ENCODE results near the gene CLASP2.

CLASP2 gene

DNA sequence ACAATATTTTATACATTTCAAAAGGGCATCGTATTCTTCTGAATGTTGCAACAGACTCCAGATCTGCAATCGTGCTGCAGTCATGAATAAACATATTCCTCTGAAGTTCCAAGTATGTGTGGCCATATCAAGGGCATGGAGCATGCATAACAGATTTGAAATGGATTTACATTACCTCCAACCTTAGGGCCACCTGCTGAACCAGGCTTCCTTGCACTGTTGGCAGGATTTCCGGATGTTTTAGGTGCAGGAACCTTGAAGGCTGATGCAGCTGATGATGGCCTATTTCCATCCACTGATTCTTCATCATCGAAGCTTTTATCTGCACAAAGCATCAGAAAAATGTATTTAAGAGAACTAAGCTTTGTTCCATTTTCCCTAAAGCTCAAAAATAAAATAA, 73.5 kb downstream of the CLASP2 start:
- TF ChIP-seq, protein P1, sequence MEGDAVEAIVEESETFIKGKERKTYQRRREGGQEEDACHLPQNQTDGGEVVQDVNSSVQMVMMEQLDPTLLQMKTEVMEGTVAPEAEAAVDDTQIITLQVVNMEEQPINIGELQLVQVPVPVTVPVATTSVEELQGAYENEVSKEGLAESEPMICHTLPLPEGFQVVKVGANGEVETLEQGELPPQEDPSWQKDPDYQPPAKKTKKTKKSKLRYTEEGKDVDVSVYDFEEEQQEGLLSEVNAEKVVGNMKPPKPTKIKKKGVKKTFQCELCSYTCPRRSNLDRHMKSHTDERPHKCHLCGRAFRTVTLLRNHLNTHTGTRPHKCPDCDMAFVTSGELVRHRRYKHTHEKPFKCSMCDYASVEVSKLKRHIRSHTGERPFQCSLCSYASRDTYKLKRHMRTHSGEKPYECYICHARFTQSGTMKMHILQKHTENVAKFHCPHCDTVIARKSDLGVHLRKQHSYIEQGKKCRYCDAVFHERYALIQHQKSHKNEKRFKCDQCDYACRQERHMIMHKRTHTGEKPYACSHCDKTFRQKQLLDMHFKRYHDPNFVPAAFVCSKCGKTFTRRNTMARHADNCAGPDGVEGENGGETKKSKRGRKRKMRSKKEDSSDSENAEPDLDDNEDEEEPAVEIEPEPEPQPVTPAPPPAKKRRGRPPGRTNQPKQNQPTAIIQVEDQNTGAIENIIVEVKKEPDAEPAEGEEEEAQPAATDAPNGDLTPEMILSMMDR (IDR thresholded peaks at IDR 0.05; ENCODE audit: low read depth, low read length), result no peak
- H3K27me3 ChIP-seq, result no peaks in the 10 kb centered on the region
- DNase-seq, result no peak
- no peaks in the 10 kb centered on the region for H3K9me3 ChIP-seq
- H3K4me1 ChIP-seq, result no peaks in the 10 kb centered on the region
- no peaks in the 10 kb centered on the region for H3K36me3 ChIP-seq
- peak overlapping the region; percentile 80 for H3K4me3 ChIP-seq (ENCODE audit: low read depth, low read length)

DNA sequence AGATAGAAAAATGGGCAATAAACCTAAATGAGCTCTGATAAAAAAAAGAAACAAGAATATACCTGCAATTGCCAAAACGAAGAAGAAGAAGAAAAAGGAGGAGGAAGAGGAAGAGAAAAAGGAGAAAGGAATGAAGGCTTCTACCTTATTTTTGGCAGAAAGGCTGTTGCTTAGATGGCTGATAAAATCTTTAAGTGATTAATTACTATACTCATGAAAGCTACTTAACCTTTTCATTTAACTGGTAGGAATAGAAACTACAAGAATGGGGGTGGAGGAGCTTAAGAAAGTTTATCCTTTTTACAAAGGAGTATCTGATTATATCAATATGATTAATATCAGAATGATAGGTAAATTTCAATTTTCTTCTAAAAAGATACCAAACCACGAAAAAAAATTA, 75.2 kb downstream of the CLASP2 start:
- H3K36me3 ChIP-seq, result no peaks in the 10 kb centered on the region
- H3K9me3 ChIP-seq, result no peaks in the 10 kb centered on the region
- TF ChIP-seq, protein P1 (IDR thresholded peaks at IDR 0.05; ENCODE audit: low read depth, low read length), result no peak
- DNase-seq, result no peak
- H3K4me3 ChIP-seq (ENCODE audit: low read depth, low read length), result no peak overlapping the region
- no peaks in the 10 kb centered on the region for H3K4me1 ChIP-seq
- no peaks in the 10 kb centered on the region for H3K27me3 ChIP-seq

DNA sequence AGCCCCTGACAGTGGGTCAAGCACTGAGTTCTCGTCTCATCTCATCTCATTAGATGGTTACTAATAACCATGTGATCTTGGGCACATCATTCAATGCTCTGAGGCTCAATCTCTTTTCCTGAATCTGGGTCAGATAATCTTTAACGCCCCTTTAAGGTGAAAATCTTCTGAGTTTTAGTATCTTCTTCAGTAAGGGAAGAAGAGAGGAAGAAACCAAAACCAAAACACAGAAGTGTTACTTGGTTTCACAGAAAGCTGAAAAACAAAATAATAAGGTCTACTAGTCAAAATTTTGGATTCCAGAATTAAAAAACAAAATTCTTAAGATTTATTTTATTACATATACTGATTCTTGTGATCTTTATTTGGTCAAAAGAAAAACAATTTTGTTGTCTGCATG, 78.2 kb downstream of the CLASP2 start:
- Histone ChIP-seq H3K36me3 (no peaks in the 10 kb centered on the region), H3K27me3 (no peaks in the 10 kb centered on the region), H3K4me3 (ENCODE audit: low read depth, low read length) (no peak overlapping the region), H3K4me1 (no peaks in the 10 kb centered on the region), H3K9me3 (no peaks in the 10 kb centered on the region)
- TF ChIP-seq, protein P1 (IDR thresholded peaks at IDR 0.05; ENCODE audit: low read depth, low read length), result no peak
- DNase-seq, result no peak

DNA sequence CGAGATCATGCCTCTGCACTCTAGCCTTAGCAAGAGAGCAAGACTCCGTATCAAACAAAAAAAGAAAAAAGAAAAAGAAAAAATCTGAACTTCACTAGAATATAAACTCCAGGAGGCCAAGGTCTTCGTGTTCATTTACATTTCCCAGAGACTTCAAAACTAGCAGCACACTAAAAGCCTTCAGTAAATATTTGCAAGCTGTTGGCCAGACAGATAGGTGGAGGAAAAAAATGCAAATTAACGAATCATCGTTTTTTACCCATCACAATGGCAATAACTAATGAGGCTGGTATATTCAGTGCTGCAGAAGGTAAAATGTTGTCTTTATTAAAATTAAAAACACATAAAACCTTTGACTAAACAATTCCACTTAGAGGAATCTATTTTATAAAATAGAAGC, 80.6 kb downstream of the CLASP2 start:
- no peak for DNase-seq
- Histone ChIP-seq H3K4me1 (no peaks in the 10 kb centered on the region), H3K27me3 (no peaks in the 10 kb centered on the region), H3K9me3 (no peaks in the 10 kb centered on the region), H3K36me3 (no peaks in the 10 kb centered on the region), H3K4me3 (ENCODE audit: low read depth, low read length) (no peak overlapping the region)
- TF ChIP-seq, protein P1 (IDR thresholded peaks at IDR 0.05; ENCODE audit: low read depth, low read length), result no peak

DNA sequence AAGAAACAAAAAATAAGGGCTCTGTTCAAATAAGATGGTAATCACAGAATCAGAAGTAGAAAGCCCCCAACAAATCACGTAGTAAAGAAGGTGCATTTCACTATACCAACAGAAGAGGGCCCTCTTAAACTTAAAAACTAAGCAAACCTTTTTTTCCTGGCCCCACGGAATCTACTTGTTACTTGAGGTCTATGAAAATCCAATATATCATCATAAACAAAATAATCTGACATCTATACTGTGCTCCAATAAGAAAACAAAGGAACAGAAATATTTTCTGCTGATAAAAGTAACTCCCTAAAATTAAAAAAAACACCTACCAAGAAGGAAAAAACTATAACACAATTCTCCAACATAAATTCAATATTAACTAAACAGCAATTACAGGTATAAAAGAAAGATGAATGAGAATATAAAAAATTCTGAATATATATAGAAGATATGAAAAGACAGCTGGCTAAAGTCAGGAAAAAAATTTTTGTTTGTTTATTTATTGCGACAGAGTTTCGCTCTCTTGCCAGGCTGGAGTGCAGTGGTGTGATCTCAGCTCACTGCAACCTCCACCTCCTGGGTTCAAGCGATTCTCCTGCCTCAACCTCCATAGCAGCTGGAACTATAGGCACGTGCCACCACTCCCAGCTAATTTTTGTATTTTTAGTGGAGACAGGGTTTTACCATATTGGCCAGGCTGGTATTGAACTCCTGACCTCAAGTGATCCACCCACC, 81.8 kb downstream of the CLASP2 start:
- peak; percentile 11 for DNase-seq
- TF ChIP-seq, protein P1 (IDR thresholded peaks at IDR 0.05; ENCODE audit: low read depth, low read length), result peak; percentile 57
- Histone ChIP-seq H3K9me3 (no peaks in the 10 kb centered on the region), H3K4me3 (ENCODE audit: low read depth, low read length) (no peak overlapping the region), H3K27me3 (no peaks in the 10 kb centered on the region), H3K4me1 (no peaks in the 10 kb centered on the region), H3K36me3 (no peaks in the 10 kb centered on the region; the same call in 1 of the 2 replicates)

DNA sequence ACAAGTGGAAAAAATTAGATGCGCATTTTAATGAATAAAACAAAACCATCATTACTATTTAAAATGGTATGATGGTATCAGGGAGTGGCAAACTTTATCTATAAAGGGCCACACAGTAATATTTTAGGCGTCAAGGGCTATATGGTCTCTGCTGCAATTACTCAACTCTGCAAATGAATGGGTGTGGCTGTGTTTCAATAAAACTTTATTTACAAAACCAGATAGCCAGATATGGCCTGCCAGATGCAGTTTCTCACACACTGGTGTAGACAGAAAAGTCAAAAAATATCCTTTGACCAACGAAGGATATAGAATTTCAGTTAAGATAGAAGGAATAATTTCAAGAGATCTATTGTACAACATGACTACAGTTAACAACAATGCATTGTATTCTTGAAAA, 83.8 kb downstream of the CLASP2 start:
- TF ChIP-seq, protein P1 (IDR thresholded peaks at IDR 0.05; ENCODE audit: low read depth, low read length), result no peak
- Histone ChIP-seq H3K4me3 (ENCODE audit: low read depth, low read length) (no peak overlapping the region), H3K36me3 (no peaks in the 10 kb centered on the region; the same call in 1 of the 2 replicates), H3K9me3 (no peaks in the 10 kb centered on the region), H3K27me3 (no peaks in the 10 kb centered on the region), H3K4me1 (no peaks in the 10 kb centered on the region)
- DNase-seq, result no peak

All from BE2C (cell line).